Measurements from ENCODE around the gene BFAR.
"Not testable (repeated sequence)": the region's sequence is repeated elsewhere in the genome, so short reads cannot be mapped to it uniquely, and the experiment has no call there.

BFAR gene

GRCh38 chr16:14636179-14636950 lies 3.6 kb downstream of the BFAR start:
- not testable (repeated sequence) for DNase-seq

DNA sequence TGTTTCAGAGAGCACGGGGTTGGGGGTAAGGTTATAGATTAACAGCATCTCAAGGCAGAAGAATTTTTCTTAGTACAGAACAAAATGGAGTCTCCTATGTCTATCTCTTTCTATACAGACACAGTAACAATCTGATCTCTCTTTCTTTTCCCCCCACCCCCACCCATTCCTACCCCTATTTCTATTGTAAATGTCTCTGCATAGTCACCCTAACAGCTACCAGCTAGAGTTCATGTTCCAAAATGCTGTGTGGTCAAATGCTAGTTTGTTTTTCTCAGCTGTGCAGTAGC lies 4.1 kb downstream of the BFAR start:
- DNase-seq = not testable (repeated sequence)

- DNase-seq = no peak
Observed at GRCh38 chr16:14640538-14640937, 7.8 kb downstream of the BFAR start.

GRCh38 chr16:14641206-14641605 lies 8.5 kb downstream of the BFAR start:
- DNase-seq = no peak

GRCh38 chr16:14641926-14642325 lies 9.2 kb downstream of the BFAR start:
- no peak for DNase-seq

GRCh38 chr16:14649816-14650215 lies 17.1 kb downstream of the BFAR start:
- DNase-seq = no peak

- no peak for DNase-seq
Observed at GRCh38 chr16:14650629-14651028, 17.9 kb downstream of the BFAR start.

DNA sequence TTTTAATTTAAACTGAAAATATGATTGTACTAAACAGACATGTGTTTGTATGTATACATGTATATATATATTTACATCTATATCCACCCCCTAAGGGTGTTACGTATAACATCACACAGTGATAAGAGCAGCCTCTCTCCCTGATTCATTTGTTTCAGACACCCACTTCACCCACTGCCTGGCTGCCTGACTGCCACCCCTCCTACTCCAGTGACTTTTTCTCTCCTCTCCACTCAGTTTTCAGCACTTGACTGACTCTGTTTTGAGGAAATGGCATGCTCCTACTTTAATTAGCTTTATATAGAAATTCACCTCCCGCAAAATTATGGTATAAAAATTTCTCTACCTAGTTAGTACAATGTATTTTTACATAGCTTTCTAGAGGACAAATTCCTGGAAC lies 20.0 kb downstream of the BFAR start:
- no peak for DNase-seq

- DNase-seq = no peak
Observed at GRCh38 chr16:14658063-14658462, 25.3 kb downstream of the BFAR start.

- DNase-seq = no peak
Observed at GRCh38 chr16:14667347-14668266, 34.9 kb downstream of the BFAR start.

GRCh38 chr16:14668556-14669223 lies 35.9 kb downstream of the BFAR start:
- DNase-seq = no peak

GRCh38 chr16:14669776-14670175 lies 37.0 kb downstream of the BFAR start:
- no peak for DNase-seq

- no peak for DNase-seq
Observed at GRCh38 chr16:14672403-14672971, 39.7 kb downstream of the BFAR start.

GRCh38 chr16:14676633-14677032 lies 43.9 kb downstream of the BFAR start:
- no peak for DNase-seq

DNA sequence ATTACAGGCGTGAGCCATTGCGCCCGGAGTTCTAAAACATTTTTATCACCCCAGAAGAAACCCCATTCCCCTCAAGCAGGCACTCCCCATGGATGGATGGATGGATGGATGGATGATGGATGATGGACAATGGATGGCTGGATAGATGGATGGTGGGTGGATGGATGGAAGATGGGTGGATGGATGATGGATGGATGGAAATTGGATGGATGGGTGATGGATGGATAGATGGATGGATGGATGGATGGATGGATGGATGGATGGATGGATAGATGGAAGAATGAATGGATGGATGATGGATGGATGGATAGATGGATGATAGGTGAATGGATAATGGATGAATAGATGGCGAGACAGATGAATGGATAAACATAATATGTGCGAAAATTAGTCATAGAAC lies 44.9 kb downstream of the BFAR start:
- no peak for DNase-seq

DNA sequence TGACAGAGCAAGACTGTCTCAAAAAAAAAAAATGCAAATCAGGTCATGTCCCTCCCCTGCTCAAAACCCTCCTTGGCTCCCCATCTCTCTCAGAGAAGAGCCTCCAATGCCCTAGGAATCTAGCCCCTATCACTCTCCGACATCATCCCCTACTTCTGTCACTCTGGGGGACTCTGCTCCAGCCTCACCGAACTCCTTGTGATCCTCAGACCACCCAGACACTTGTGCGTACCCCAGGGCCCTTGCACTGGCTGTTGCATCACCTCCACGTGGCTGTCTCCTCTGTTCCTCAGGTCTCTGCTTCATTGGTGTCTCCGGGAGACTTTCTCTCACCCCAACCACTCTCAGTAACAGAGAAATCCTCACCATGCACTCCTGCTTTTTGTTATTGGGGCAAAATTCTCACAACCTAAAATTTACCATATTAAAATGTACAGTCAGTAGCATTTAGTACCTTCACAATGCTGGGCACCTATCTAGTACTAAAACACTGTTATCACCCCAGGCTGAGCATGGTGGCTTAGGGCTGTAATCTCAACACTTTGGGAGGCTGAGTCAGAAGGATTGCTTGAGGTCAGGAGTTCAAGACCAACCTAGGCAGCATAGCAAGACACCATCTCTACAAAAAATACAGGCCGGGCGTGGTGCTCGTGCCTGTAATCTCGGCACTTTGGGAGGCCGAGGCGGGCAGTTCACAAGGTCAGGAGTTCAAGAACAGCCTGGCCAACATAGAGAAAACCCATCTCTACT lies 46.2 kb downstream of the BFAR start:
- no peak for DNase-seq

DNA sequence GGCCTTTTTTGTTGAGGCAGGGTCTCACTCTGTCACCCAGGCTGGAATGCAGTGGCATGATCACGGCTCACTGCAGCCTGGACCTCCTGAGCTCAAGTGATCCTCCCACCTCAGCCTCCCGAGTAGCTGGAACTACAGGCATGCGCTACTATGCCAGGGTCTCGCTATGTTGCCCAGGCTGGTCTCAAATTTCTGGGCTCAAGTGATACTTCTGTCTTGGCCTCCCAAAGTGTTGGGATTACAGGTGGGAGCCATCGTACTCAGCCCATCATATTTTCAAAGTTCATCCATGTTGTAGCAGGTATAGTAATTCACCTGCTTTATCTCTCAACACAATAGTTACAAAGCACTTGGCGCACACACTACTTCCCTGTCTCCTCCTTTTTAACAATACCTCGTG lies 47.6 kb downstream of the BFAR start:
- not testable (repeated sequence) for DNase-seq

GRCh38 chr16:14681115-14681514 lies 48.4 kb downstream of the BFAR start:
- no peak for DNase-seq

- no peak for DNase-seq
Observed at GRCh38 chr16:14682121-14682520, 49.4 kb downstream of the BFAR start.

DNA sequence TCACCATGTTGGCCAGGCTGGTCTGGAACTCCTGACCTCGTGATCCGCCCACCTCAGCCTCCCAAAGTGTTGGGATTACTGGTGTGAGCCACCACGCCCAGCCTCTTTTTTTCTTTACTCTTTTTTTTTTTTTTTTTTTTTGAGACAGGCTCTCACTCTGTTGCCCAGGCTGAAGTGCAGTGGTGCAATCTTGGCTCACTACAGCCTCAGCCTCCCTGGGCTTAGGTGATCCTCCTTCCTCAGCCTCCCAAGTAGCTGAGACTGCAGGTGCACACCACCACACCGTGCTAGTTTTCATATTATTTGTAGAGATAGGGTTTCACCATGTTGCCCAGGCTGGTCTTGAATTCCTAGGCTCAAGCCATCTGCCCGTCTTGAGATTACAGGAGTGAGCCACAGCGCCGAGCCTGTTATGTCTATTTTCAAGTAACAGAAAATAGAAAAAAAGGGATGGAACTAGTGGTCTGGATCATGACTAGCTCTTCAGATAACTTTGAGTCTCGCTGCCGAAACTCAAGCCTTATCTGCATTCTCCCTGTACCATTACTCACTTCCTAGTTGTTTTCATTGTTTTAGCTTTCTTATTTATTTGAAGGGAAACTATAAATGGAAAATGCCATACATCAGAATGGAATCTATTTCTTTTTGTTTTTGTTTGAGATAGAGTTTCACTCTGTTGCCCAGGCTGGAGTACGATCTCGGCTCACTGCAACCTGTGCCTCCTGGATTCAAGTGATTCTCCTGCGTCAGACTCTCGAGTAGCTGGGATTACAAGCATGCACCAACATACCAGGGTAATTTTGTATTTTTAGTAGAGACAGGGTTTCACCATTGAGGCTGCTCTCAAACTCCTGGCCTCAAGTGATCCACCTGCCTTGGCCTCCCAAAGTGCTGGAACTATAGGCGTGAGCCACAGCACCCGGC lies 53.4 kb downstream of the BFAR start:
- DNase-seq = not testable (repeated sequence)

DNA sequence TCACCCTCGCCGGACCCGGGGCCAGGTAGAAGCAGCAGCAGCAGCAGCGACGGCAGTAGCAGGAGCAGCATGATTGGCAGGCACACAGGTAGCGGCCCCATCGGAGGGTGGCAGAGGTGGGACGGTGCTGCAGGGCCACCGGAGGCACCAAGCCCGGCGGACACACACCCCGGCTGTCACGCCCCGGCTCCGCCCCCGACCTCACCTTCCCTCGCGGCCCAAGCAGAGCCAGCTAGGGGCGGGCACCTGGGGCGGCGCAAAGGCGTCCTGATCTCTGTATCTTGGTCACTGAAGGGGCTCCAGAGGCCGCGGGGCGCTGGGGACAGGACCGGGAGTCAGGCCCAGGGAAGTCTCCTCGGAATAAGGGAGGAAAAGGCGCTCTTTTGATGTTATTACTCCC lies 61.4 kb downstream of the BFAR start, which contains the start of gene PLA2G10:
TSS of gene PLA2G10 (minus strand) at position 180 of the 400 bp plus-strand sequence. CDS start at position 101, 79 bp downstream.
- DNase-seq = not testable (repeated sequence)
